Liver (tissue), 9 donors: Measurements from ENCODE around the gene TMEM245. TPM values are rescaled to one million over a fixed set of nuclear protein-coding genes. Genes with fewer than 3 reads are reported as not detected.
"Not testable (repeated sequence)": the region's sequence is repeated elsewhere in the genome, so short reads cannot be mapped to it uniquely, and the experiment has no call there.

Source experiments
- DNase-seq: peaks from one replicate; pipeline ENCODE4 v3.0.0-alpha.2; 2017; ENCODE audit warnings: low spot score
- H3K27ac ChIP-seq, 2 donors: one replicate each; pipeline ENCODE4 v1.7.0; 2013; ENCODE audit warnings: inconsistent platforms in 2 of 2, low read length in 2 of 2, control low read depth in 1 of 2, low read depth in 1 of 2, mild to moderate bottlenecking in 1 of 2
- H3K27me3 ChIP-seq, 4 donors: one replicate each; pipeline versions ENCODE4 v1.6.1 to v1.7.0; 2013; ENCODE audit warnings: low read length in 3 of 4, inconsistent platforms in 1 of 4, mild to moderate bottlenecking in 1 of 4, moderate library complexity in 1 of 4; ENCODE audit not compliant: control insufficient read depth in 4 of 4, insufficient read depth in 4 of 4
- H3K36me3 ChIP-seq, 4 donors: one replicate each; pipeline versions ENCODE4 v1.6.1 to v1.7.0; 2013; ENCODE audit warnings: low read length in 3 of 4, mild to moderate bottlenecking in 3 of 4, low read depth in 1 of 4, moderate library complexity in 1 of 4; ENCODE audit not compliant: control insufficient read depth in 4 of 4, insufficient read depth in 3 of 4
- H3K4me1 ChIP-seq, 4 donors: one replicate each; pipeline versions ENCODE4 v1.6.1 to v1.7.0; 2013; ENCODE audit warnings: low read length in 3 of 4, mild to moderate bottlenecking in 3 of 4, moderate library complexity in 1 of 4; ENCODE audit not compliant: control insufficient read depth in 4 of 4, insufficient read depth in 4 of 4
- H3K4me3 ChIP-seq, 3 donors: one replicate each; pipeline versions ENCODE4 v1.6.1 to v1.7.0; 2013; ENCODE audit warnings: low read length in 3 of 3, control low read depth in 1 of 3, low read depth in 1 of 3, mild to moderate bottlenecking in 1 of 3
- H3K9ac ChIP-seq, 2 donors: one replicate each; pipeline ENCODE4 v1.7.0; 2013; ENCODE audit warnings: low read length in 2 of 2, mild to moderate bottlenecking in 2 of 2, moderate library complexity in 2 of 2, control low read depth in 1 of 2, low read depth in 1 of 2
- H3K9me3 ChIP-seq, 4 donors: one replicate each; pipeline versions ENCODE4 v1.6.1 to v1.7.0; 2013; ENCODE audit warnings: low read length in 3 of 4; ENCODE audit not compliant: control insufficient read depth in 4 of 4
- FOXA2 ChIP-seq: IDR thresholded peaks from 2 replicates; pipeline ENCODE4 v1.6.1; 2016; ENCODE audit warnings: antibody characterized with exemption
- HNF4G ChIP-seq: IDR thresholded peaks from 2 replicates; pipeline ENCODE4 v1.6.1; 2016; ENCODE audit warnings: antibody characterized with exemption
- RAD21 ChIP-seq, 2 donors: IDR thresholded peaks; 2 replicates each; pipeline ENCODE4 v1.6.1; 2016; ENCODE audit warnings: antibody characterized with exemption in 2 of 2, mild to moderate bottlenecking in 2 of 2
- WGBS: extraction: QIAGEN DNeasy Blood & Tissue Kit; methylation state at CpG from one replicate; pipeline ENCODE4 v1.1.7; 2013; 5-methylcytosine and 5-hydroxymethylcytosine counted together
- polyA plus RNA-seq, 2 donors: library from polyadenylated mRNA; stranded (reverse) in 1 of 2; unstranded in 1 of 2; fragments of 200-250 nt in 1 of 2; fragments of >200 nt in 1 of 2; fragmentation: Nextera tagmentation in 1 of 2; extraction: Ambion mirVana in 1 of 2; gene quantifications; one replicate each; pipeline versions ENCODE4 v1.2.1 to v1.2.3, GENCODE V29; 2013 to 2015
- total RNA-seq, 2 donors: library from RNA; depleted of rRNA; stranded (reverse); fragments of >200 nt; gene quantifications; one replicate each; pipeline ENCODE4 v1.2.3, GENCODE V29; 2014
- TF ChIP-seq, protein P1 (sequence below): IDR thresholded peaks from 2 replicates; pipeline ENCODE4 v1.6.1; 2016; ENCODE audit warnings: antibody characterized with exemption, mild to moderate bottlenecking
- donor health status: healthy.
- donor health status: healthy.
- donor health status: healthy.
- donor health status: healthy.
- donor health status: healthy.

The TMEM245 gene
- total and polyA plus RNA-seq, 4 donors = 13.7 to 75.3 (median 31.2) TPM

DNA sequence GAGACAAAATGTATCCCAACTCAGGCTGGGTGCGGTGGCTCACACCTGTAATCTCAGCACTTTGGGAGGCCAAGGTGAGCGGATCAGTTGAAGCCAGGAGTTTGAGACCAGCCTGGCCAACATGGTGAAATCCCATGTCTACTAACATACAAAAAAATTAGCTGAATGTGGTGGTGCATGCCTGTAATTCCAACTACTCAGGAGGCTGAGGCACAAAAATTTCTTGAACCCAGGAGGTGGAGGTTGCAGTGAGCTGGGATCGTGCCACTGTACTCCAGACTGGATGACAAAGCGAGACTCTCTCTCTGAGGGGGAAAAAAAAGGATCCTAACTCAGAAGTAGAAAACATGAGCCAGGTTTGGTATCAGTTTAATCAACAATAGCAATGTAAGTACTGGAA, 66.6 kb downstream of the TMEM245 start:
- peaks cover 1 to 59% (median 48%) of the 10 kb centered on the region in 4 donors for H3K36me3 ChIP-seq

DNA sequence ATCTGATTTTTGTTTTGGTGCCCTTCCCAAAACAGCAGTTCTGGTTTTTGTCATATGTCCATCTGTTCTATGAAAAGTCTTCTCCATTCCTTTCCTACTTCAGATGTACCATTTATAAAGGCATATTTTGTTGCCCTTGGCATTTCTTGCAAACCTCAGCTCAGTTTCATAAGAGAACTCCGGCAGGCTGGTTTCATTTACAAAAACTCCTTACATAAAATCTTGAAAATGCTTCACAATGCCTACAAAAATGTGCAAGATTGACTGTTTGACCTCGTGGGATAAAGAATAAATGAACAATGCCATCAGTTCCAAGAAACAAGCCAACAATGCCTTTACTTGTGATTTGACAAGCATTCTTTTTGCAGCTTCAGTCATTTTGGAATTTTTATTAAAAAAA, 67.3 kb downstream of the TMEM245 start:
- Histone ChIP-seq H3K4me3 (no peak overlapping the region), H3K36me3 (peaks cover 1 to 66% (median 52%) of the 10 kb centered on the region in 4 donors), H3K27me3 (no peaks in the 10 kb centered on the region), H3K9ac (no peak overlapping the region), H3K4me1 (no peaks in the 10 kb centered on the region), H3K27ac (no peak overlapping the region), H3K9me3 (no peaks in the 10 kb centered on the region)
- TF ChIP-seq, protein P1, sequence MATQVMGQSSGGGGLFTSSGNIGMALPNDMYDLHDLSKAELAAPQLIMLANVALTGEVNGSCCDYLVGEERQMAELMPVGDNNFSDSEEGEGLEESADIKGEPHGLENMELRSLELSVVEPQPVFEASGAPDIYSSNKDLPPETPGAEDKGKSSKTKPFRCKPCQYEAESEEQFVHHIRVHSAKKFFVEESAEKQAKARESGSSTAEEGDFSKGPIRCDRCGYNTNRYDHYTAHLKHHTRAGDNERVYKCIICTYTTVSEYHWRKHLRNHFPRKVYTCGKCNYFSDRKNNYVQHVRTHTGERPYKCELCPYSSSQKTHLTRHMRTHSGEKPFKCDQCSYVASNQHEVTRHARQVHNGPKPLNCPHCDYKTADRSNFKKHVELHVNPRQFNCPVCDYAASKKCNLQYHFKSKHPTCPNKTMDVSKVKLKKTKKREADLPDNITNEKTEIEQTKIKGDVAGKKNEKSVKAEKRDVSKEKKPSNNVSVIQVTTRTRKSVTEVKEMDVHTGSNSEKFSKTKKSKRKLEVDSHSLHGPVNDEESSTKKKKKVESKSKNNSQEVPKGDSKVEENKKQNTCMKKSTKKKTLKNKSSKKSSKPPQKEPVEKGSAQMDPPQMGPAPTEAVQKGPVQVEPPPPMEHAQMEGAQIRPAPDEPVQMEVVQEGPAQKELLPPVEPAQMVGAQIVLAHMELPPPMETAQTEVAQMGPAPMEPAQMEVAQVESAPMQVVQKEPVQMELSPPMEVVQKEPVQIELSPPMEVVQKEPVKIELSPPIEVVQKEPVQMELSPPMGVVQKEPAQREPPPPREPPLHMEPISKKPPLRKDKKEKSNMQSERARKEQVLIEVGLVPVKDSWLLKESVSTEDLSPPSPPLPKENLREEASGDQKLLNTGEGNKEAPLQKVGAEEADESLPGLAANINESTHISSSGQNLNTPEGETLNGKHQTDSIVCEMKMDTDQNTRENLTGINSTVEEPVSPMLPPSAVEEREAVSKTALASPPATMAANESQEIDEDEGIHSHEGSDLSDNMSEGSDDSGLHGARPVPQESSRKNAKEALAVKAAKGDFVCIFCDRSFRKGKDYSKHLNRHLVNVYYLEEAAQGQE = no peak
- TF ChIP-seq HNF4G (no peak), FOXA2 (no peak), RAD21 (IDR thresholded peaks at IDR 0.05) (no peak)
- 88% methylated on average over 2 of the region's 2 CpGs for WGBS
- DNase-seq = no peak

More for the DNA sequence above, 66.6 kb downstream of the TMEM245 start:
- WGBS = 86% methylated on average over 4 of the region's 4 CpGs
- H3K4me1 ChIP-seq, DNase-seq, H3K27me3 ChIP-seq, H3K27ac ChIP-seq, H3K9ac ChIP-seq, H3K4me3 ChIP-seq, H3K9me3 ChIP-seq: not testable (repeated sequence)

DNA sequence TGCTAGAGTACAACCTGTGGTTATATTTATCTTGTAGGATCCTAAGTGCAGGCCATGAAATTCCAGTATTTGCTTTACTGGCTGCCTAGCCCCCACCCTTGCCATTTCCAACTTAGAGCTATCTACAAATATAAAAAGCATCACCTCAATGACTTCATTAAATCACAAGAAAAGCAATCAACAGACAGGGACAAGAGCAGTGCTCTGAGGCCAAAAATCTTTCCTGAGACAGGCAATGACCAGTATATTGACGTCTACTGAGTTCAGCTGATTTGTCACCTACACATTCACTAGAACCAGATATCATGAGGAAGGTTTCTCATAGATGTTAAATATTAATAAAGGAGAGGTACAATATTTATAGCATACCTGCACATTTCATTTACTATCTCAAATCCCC, 68.0 kb downstream of the TMEM245 start:
- no peak for DNase-seq
- no peak overlapping the region for H3K27ac ChIP-seq

More for the DNA sequence above, 68.0 kb downstream of the TMEM245 start:
- no peaks in the 10 kb centered on the region for H3K4me1 ChIP-seq
- no peak overlapping the region for H3K9ac ChIP-seq
- H3K9me3 ChIP-seq = no peaks in the 10 kb centered on the region
- H3K36me3 ChIP-seq = peaks cover under 1 to 65% (median 50%) of the 10 kb centered on the region in 4 donors
- no peak overlapping the region for H3K4me3 ChIP-seq
- TF ChIP-seq, protein P1 = no peak
- no peaks in the 10 kb centered on the region for H3K27me3 ChIP-seq
- 89% methylated on average over 1 of the region's 1 CpG for WGBS
